Left hindlimb (tissue), 1 donor: ENCODE data around the gene KIFAP3.
"Not testable (repeated sequence)": the region's sequence is repeated elsewhere in the genome, so short reads cannot be mapped to it uniquely, and the experiment has no call there.

Experiments used
- DNase-seq: peaks from one replicate; pipeline ENCODE4 v3.0.0-alpha.2; 2018

The KIFAP3 gene

DNA sequence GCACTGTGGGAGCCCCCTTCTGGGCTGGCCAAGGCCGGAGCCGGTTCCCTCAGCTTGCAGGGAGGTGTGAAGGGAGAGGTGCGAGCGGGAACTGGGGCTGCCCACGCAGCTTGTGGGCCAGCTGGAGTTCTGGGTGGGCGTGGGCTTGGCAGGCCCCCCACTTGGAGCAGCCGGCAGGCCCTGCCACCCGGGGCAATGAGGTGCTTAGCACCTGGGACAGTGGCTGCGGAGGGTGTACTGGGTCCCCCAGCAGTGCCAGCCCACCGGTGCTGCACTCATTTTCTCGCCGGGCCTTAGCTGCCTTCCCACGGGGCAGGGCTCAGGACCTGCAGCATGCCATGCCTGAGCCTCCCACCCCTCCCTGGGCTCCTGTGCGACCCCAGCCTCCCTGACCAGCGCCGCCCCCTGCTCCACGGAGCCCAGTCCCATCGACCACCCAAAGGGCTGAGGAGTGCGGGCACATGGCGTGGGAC, 192.4 kb downstream of the KIFAP3 start:
- no peak for DNase-seq

DNA sequence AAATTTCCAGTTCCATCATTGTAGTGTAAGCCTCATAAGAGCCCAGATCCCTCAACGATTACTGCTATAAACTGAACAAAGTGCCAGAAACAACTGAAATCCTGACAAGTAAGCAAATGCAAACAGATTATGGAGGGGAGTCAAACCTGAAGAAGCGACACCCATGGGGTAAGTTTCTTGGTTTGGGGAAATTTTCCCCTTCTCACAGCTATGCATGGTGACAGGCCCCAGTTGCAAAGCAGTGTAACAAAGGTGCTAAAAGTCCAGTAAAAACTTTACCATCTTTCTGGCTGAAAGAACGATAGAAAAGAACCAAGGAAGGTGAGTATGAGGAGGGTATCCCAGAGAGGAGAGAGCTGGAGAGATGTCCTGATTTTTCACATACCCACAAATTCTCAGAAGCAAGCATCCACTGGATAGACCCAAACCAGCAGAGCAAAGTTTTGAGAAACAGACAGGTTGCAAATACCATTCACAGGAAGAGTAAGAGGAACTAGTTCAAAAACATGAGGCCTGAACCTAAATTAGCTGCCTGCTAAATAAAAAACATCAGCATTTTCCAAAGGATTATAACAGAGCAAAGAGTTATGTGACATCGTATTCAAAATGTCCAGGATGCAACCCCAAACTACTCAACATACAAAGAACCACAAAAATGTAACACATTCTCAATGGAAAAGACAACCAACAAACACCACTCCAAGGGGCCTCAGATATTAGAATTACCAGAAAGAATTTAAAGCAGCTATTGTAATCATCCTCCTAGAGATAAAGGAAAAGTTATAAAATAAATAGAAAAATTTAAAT, 195.3 kb downstream of the KIFAP3 start:
- DNase-seq, result no peak

DNA sequence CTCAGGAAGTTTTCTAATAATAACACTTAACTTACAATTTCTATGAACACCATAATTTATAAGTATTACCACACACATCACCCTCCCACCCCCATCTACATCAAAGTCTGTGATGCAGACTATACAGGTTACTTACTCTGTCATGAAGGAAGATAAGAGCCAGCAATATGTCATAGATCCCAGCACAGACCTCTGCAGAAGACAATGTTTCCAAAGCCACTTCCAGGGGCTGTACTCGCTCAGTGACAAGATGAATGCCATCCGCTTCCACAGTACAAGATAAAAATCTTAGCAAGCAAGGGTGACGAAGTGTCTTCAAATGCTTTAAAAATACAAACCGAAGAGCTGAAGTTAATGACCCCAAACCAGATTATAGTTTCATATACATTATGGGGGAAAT, 196.0 kb downstream of the KIFAP3 start:
- no peak for DNase-seq

DNA sequence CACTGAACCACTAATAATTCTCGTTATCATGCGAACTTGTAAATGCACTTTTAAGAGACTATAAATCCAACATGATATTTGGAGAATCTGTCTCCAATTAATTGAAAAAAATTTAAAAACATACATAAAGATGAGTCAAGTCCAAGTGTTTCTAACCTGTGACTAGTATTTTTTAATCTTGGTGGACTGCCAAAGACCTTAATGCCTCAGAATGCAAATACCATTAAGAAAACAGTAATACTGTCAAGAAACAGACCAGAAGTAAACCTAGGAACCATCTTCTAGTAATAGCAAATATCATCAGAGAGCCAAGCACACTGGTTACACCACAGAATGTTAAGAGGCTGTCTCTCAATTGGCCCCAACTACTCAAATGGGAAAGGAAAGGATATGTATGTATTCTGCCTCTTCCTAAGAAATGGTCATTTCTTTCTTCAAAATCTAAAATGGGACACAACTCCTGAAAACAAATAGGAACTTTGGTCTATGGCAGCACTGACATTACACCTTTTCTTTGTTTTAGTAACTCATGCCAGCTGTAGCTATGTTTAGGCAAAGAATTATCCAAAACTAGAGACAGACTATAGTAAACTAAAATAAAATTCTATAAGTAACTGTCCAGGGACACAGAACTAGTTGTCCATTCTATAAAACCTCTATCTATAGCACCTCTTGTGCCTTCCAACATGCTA, 196.5 kb downstream of the KIFAP3 start:
- DNase-seq, result no peak

DNA sequence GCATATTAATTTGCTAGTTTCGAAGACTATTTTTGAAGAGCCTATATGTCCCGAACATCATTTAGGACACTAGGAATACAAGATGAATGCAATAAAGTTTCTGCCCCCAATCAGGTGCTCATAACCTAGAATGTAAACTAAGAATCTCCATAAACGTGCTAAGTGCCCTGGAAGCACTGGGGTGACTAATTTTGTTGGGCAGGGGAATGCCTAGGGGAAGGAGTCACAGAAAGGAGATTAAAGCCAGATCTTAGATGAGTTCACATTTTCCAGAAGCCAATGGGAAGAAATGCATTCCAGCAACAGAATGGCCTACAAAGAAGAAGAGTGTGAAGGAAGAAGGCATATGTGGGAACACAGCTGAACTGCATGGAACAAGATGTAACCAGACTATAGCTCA, 200.3 kb downstream of the KIFAP3 start:
- DNase-seq, result no peak

DNA sequence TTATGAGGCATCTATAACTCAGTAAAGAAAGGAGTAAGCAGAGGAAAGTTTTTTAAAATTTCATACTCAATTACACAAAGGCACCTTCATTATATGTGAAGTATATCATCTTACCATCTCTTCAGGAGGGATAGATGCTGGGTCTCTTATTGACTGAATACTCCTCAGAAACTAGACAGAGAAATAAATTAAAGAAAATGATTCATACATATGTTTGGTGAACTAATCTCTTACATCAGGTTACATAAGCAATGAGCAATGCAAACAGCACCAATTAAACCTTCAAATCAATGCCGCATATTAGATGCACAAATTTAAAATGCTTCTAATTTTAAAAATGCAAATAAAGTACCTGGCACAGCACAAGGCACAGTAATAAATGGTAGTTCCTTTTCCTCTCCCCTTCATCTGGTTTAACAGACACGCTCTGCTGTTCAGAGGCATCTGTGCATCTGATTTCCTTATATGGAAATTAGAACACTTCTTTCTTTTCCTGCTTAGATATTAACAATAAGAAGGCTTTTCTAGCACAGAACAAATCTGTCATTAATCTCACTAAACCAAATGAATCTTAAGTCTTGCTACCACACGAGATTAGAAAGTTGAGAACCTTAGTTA, 200.8 kb downstream of the KIFAP3 start:
- no peak for DNase-seq

DNA sequence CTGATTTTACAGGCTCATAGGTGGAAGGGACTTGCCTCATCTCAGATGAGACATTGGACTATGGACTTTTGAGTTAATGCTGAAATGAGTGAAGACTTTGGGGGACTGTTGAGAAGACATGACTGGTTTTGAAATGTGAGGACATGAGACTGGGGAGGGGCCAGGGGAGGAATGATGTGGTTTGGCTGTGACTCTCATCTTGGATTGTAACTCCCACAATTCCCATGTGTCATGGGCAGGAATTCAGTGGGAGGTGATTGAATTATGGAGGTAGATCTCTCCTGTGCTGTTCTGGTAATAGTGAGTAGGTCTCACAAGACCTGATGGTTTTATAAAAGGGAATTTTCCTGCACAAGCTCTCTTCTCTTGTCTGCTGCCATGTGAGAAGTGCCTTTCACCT, 201.6 kb downstream of the KIFAP3 start:
- no peak for DNase-seq

DNA sequence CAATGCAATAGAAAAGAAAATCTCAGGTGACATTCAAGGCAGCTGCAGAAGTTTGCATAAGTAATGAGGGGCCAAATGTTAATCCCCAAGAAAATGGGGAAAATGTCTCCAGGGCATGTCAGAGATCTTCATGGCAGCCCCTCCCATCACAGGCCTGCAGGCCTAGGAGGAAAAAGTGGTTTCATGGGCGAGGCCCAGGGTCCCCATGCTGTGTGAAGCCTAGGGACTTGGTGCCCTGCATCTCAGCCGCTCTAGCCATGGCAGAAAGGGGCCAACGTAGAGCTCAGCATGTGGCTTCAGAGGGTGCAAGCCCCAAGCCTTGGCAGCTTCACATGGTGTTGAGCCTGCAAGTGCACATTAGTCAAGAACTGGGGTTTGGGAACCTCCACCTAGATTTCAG, 202.5 kb downstream of the KIFAP3 start:
- not testable (repeated sequence) for DNase-seq
